ENCODE measurements around the gene NAP1L4. TPM values are rescaled to one million over a fixed set of nuclear protein-coding genes. Genes with fewer than 3 reads are reported as not detected.

The NAP1L4 gene
- polyA plus RNA-seq, 1 donor from 2014 or later, result 199 TPM

GRCh38 chr11:3018596-3018995, 26.5 kb upstream of the NAP1L4 start:
- Histone ChIP-seq H3K27me3 (ENCODE audit: insufficient read depth, low read depth, low read length) (no peaks in the 10 kb centered on the region), H3K27ac (ENCODE audit: low read length) (no peak overlapping the region), H3K9ac (ENCODE audit: low read length) (no peak overlapping the region), H3K9me3 (ENCODE audit: low read length) (no peaks in the 10 kb centered on the region), H3F3A (ENCODE audit: insufficient read depth, low read length, poor library complexity, severe bottlenecking) (no peaks in the 10 kb centered on the region), H3K36me3 (ENCODE audit: insufficient read depth, low read length) (peaks cover 8% of the 10 kb centered on the region), H2AFZ (ENCODE audit: low read depth, low read length) (no peak overlapping the region), H4K20me1 (ENCODE audit: insufficient read depth) (no peaks in the 10 kb centered on the region), H3K9me2 (ENCODE audit: insufficient read depth, low read length) (no peaks in the 10 kb centered on the region), H3K4me2 (ENCODE audit: low read length) (no peak overlapping the region), H3K4me3 (ENCODE audit: low read length) (no peak overlapping the region), H3K79me2 (replicated peaks; ENCODE audit: insufficient read depth, low read length) (no peaks in the 10 kb centered on the region)
- TF ChIP-seq REST (IDR thresholded peaks at IDR 0.05; ENCODE audit: borderline replicate concordance), result no peak
- no peak for TF ChIP-seq EZH2 (IDR thresholded peaks at IDR 0.05; ENCODE audit: borderline replicate concordance, insufficient read depth, low read length, poor library complexity, severe bottlenecking)
- TF ChIP-seq SMC3 (conservative IDR thresholded peaks at IDR 0.05; ENCODE audit: poor library complexity), result no peak
- TF ChIP-seq TAF1 (IDR thresholded peaks at IDR 0.05; ENCODE audit: low read depth), result no peak
- no peak for TF ChIP-seq EP300 (conservative IDR thresholded peaks at IDR 0.05; ENCODE audit: poor library complexity, severe bottlenecking)

GRCh38 chr11:3016861-3017260, 24.7 kb upstream of the NAP1L4 start:
- Histone ChIP-seq H2AFZ (ENCODE audit: low read depth, low read length) (no peak overlapping the region), H3K4me2 (ENCODE audit: low read length) (no peak overlapping the region), H3K9me2 (ENCODE audit: insufficient read depth, low read length) (no peaks in the 10 kb centered on the region), H3F3A (ENCODE audit: insufficient read depth, low read length, poor library complexity, severe bottlenecking) (no peaks in the 10 kb centered on the region), H3K27ac (ENCODE audit: low read length) (no peak overlapping the region), H3K9ac (ENCODE audit: low read length) (no peak overlapping the region), H3K79me2 (replicated peaks; ENCODE audit: insufficient read depth, low read length) (no peaks in the 10 kb centered on the region), H3K9me3 (ENCODE audit: low read length) (no peaks in the 10 kb centered on the region), H3K36me3 (ENCODE audit: insufficient read depth, low read length) (peaks cover 8% of the 10 kb centered on the region), H4K20me1 (ENCODE audit: insufficient read depth) (no peaks in the 10 kb centered on the region), H3K27me3 (ENCODE audit: insufficient read depth, low read depth, low read length) (no peaks in the 10 kb centered on the region), H3K4me3 (ENCODE audit: low read length) (no peak overlapping the region)
- TF ChIP-seq SMC3 (conservative IDR thresholded peaks at IDR 0.05; ENCODE audit: poor library complexity) (no peak), EZH2 (IDR thresholded peaks at IDR 0.05; ENCODE audit: borderline replicate concordance, insufficient read depth, low read length, poor library complexity, severe bottlenecking) (no peak), CTCF (IDR thresholded peaks at IDR 0.05; ENCODE audit: poor library complexity, severe bottlenecking) (no peak), TAF1 (IDR thresholded peaks at IDR 0.05; ENCODE audit: low read depth) (no peak), EP300 (conservative IDR thresholded peaks at IDR 0.05; ENCODE audit: poor library complexity, severe bottlenecking) (no peak), RAD21 (conservative IDR thresholded peaks at IDR 0.05) (no peak), POLR2AphosphoS5 (IDR thresholded peaks at IDR 0.05) (no peak)

GRCh38 chr11:3015796-3016195, 23.7 kb upstream of the NAP1L4 start:
- Histone ChIP-seq H2AFZ (ENCODE audit: low read depth, low read length) (no peak overlapping the region), H3K9me3 (ENCODE audit: low read length) (no peaks in the 10 kb centered on the region), H3K27ac (ENCODE audit: low read length) (no peak overlapping the region), H3K27me3 (ENCODE audit: insufficient read depth, low read depth, low read length) (no peaks in the 10 kb centered on the region), H3K9me2 (ENCODE audit: insufficient read depth, low read length) (no peaks in the 10 kb centered on the region), H3K4me2 (ENCODE audit: low read length) (no peak overlapping the region), H3F3A (ENCODE audit: insufficient read depth, low read length, poor library complexity, severe bottlenecking) (no peaks in the 10 kb centered on the region), H3K4me3 (ENCODE audit: low read length) (no peak overlapping the region), H4K20me1 (ENCODE audit: insufficient read depth) (no peaks in the 10 kb centered on the region), H3K36me3 (ENCODE audit: insufficient read depth, low read length) (peaks cover 8% of the 10 kb centered on the region), H3K9ac (ENCODE audit: low read length) (no peak overlapping the region), H3K79me2 (replicated peaks; ENCODE audit: insufficient read depth, low read length) (no peaks in the 10 kb centered on the region)
- TF ChIP-seq SMC3 (conservative IDR thresholded peaks at IDR 0.05; ENCODE audit: poor library complexity), result no peak
- no peak for TF ChIP-seq EP300 (conservative IDR thresholded peaks at IDR 0.05; ENCODE audit: poor library complexity, severe bottlenecking)
- TF ChIP-seq MXI1 (conservative IDR thresholded peaks at IDR 0.05; ENCODE audit: poor library complexity, severe bottlenecking), result no peak

Measured in neural cell (in vitro differentiated cells).